Measurements from ENCODE around the gene HDGFL3.

HDGFL3 gene

GRCh38 chr15:83111149-83111548 lies 96.5 kb downstream of the HDGFL3 start:
- no peak overlapping the region for H3K4me3 Mint-ChIP-seq
- peaks cover 9% of the 10 kb centered on the region for H3K4me1 Mint-ChIP-seq
- no peak overlapping the region for H3K27ac Mint-ChIP-seq
- H3K27me3 Mint-ChIP-seq, result peaks cover 25% of the 10 kb centered on the region
- H3K9me3 Mint-ChIP-seq, result peaks cover 3% of the 10 kb centered on the region
- H3K36me3 Mint-ChIP-seq, result peaks cover 3% of the 10 kb centered on the region
- no peak for ATAC-seq (ENCODE audit: low read depth)
- no peak for DNase-seq (ENCODE audit: low spot score in 2 of 2)

GRCh38 chr15:83110381-83110780 lies 97.2 kb downstream of the HDGFL3 start:
- DNase-seq (ENCODE audit: low spot score in 2 of 2), result no peak
- Mint-ChIP-seq H3K27me3 (peaks cover 27% of the 10 kb centered on the region), H3K27ac (no peak overlapping the region), H3K4me3 (no peak overlapping the region), H3K4me1 (peaks cover 9% of the 10 kb centered on the region), H3K9me3 (peaks cover 3% of the 10 kb centered on the region), H3K36me3 (peaks cover 3% of the 10 kb centered on the region)
- ATAC-seq (ENCODE audit: low read depth), result no peak

GRCh38 chr15:83109532-83109931 lies 98.1 kb downstream of the HDGFL3 start:
- Mint-ChIP-seq H3K27ac (no peak overlapping the region), H3K4me3 (no peak overlapping the region), H3K36me3 (peaks cover 3% of the 10 kb centered on the region), H3K27me3 (peaks cover 28% of the 10 kb centered on the region), H3K9me3 (peaks cover 3% of the 10 kb centered on the region), H3K4me1 (peaks cover 9% of the 10 kb centered on the region)
- no peak for DNase-seq (ENCODE audit: low spot score in 2 of 2)
- no peak for ATAC-seq (ENCODE audit: low read depth)

GRCh38 chr15:83108266-83109219 lies 99.1 kb downstream of the HDGFL3 start:
- no peak overlapping the region for H3K27ac Mint-ChIP-seq
- H3K4me1 Mint-ChIP-seq, result peaks cover 9% of the 10 kb centered on the region
- peak overlapping the region; percentile 66 for H3K4me3 Mint-ChIP-seq
- peaks cover 3% of the 10 kb centered on the region for H3K36me3 Mint-ChIP-seq
- peaks cover 3% of the 10 kb centered on the region for H3K9me3 Mint-ChIP-seq
- ATAC-seq (ENCODE audit: low read depth) (peak; percentile 84), DNase-seq (ENCODE audit: low spot score in 2 of 2) (peak; percentile 9 to 22)
- peaks cover 34% of the 10 kb centered on the region for H3K27me3 Mint-ChIP-seq

- no peak overlapping the region for H3K27ac Mint-ChIP-seq
- H3K27me3 Mint-ChIP-seq, result peaks cover 34% of the 10 kb centered on the region
- peaks cover 3% of the 10 kb centered on the region for H3K36me3 Mint-ChIP-seq
- peaks cover 9% of the 10 kb centered on the region for H3K4me1 Mint-ChIP-seq
- DNase-seq (ENCODE audit: low spot score in 2 of 2), result peak in 1 of 2 donors; percentile 11
- ATAC-seq (ENCODE audit: low read depth), result no peak
- H3K4me3 Mint-ChIP-seq, result peak overlapping the region; percentile 66
- H3K9me3 Mint-ChIP-seq, result peaks cover 3% of the 10 kb centered on the region
Measured at GRCh38 chr15:83107841-83108181, 99.8 kb downstream of the HDGFL3 start.

GRCh38 chr15:83106994-83107840 lies 100.4 kb downstream of the HDGFL3 start, which contains the start of gene TM6SF1:
Gene TM6SF1 (plus strand): TSS chr15:83107645. CDS start chr15:83107681, 36 bp downstream.
- peaks cover 35% of the 10 kb centered on the region for H3K27me3 Mint-ChIP-seq
- ATAC-seq (ENCODE audit: low read depth), result peak; percentile 46
- peak within 1 kb of the TSS; percentile 66 for H3K4me3 Mint-ChIP-seq
- peaks cover 3% of the 10 kb centered on the region for H3K36me3 Mint-ChIP-seq
- peak in 1 of 2 donors; percentile 19 for DNase-seq (ENCODE audit: low spot score in 2 of 2)
- peaks cover 9% of the 10 kb centered on the region for H3K4me1 Mint-ChIP-seq
- H3K9me3 Mint-ChIP-seq, result peaks cover 3% of the 10 kb centered on the region
- no peak within 1 kb of the TSS for H3K27ac Mint-ChIP-seq

- Mint-ChIP-seq H3K9me3 (no peaks in the 10 kb centered on the region), H3K27ac (no peak overlapping the region), H3K36me3 (no peaks in the 10 kb centered on the region), H3K4me3 (peak overlapping the region; percentile 21), H3K4me1 (peaks cover 9% of the 10 kb centered on the region), H3K27me3 (peaks cover 32% of the 10 kb centered on the region)
- ATAC-seq (ENCODE audit: low read depth) (no peak), DNase-seq (ENCODE audit: low spot score in 2 of 2) (no peak)
Measured at GRCh38 chr15:83105440-83105839, 102.2 kb downstream of the HDGFL3 start.

GRCh38 chr15:83104141-83104540 lies 103.5 kb downstream of the HDGFL3 start:
- peaks cover 24% of the 10 kb centered on the region for H3K27me3 Mint-ChIP-seq

GRCh38 chr15:83102346-83102745 lies 105.3 kb downstream of the HDGFL3 start:
- Mint-ChIP-seq H3K4me1 (no peaks in the 10 kb centered on the region), H3K9me3 (peaks cover 2% of the 10 kb centered on the region), H3K4me3 (no peak overlapping the region), H3K27ac (no peak overlapping the region), H3K27me3 (peaks cover 18% of the 10 kb centered on the region), H3K36me3 (no peaks in the 10 kb centered on the region)
- DNase-seq (ENCODE audit: low spot score in 2 of 2) (no peak), ATAC-seq (ENCODE audit: low read depth) (no peak)

More at GRCh38 chr15:83104141-83104540, 103.5 kb downstream of the HDGFL3 start:
- H3K9me3 Mint-ChIP-seq, result peaks cover 2% of the 10 kb centered on the region
- H3K4me3 Mint-ChIP-seq, result no peak overlapping the region
- no peak overlapping the region for H3K27ac Mint-ChIP-seq
- ATAC-seq (ENCODE audit: low read depth) (no peak), DNase-seq (ENCODE audit: low spot score in 2 of 2) (no peak)
- H3K4me1 Mint-ChIP-seq, result peaks cover 8% of the 10 kb centered on the region
- no peaks in the 10 kb centered on the region for H3K36me3 Mint-ChIP-seq

GRCh38 chr15:83100097-83100646 lies 107.5 kb downstream of the HDGFL3 start:
- Mint-ChIP-seq H3K36me3 (no peaks in the 10 kb centered on the region), H3K9me3 (peaks cover 6% of the 10 kb centered on the region), H3K4me1 (no peaks in the 10 kb centered on the region), H3K4me3 (no peak overlapping the region), H3K27ac (no peak overlapping the region), H3K27me3 (peaks cover 13% of the 10 kb centered on the region)
- DNase-seq (ENCODE audit: low spot score in 2 of 2) (no peak), ATAC-seq (ENCODE audit: low read depth) (no peak)

GRCh38 chr15:83099290-83099689 lies 108.3 kb downstream of the HDGFL3 start:
- DNase-seq (ENCODE audit: low spot score in 2 of 2), result no peak
- Mint-ChIP-seq H3K27me3 (peaks cover 12% of the 10 kb centered on the region), H3K4me3 (no peak overlapping the region), H3K36me3 (no peaks in the 10 kb centered on the region), H3K27ac (no peak overlapping the region), H3K4me1 (no peaks in the 10 kb centered on the region), H3K9me3 (peaks cover 6% of the 10 kb centered on the region)
- ATAC-seq (ENCODE audit: low read depth), result no peak

- no peaks in the 10 kb centered on the region for H3K4me1 Mint-ChIP-seq
- DNase-seq (ENCODE audit: low spot score in 2 of 2), result no peak
- H3K9me3 Mint-ChIP-seq, result peaks cover 6% of the 10 kb centered on the region
- H3K27ac Mint-ChIP-seq, result no peak overlapping the region
- H3K4me3 Mint-ChIP-seq, result no peak overlapping the region
- H3K36me3 Mint-ChIP-seq, result no peaks in the 10 kb centered on the region
- peaks cover 8% of the 10 kb centered on the region for H3K27me3 Mint-ChIP-seq
- ATAC-seq (ENCODE audit: low read depth), result no peak
Measured at GRCh38 chr15:83098079-83098478, 109.5 kb downstream of the HDGFL3 start.

- peaks cover 6% of the 10 kb centered on the region for H3K9me3 Mint-ChIP-seq
- DNase-seq (ENCODE audit: low spot score in 2 of 2) (no peak), ATAC-seq (ENCODE audit: low read depth) (no peak)
- peak overlapping the region; percentile 14 for H3K27ac Mint-ChIP-seq
- H3K4me1 Mint-ChIP-seq, result peaks cover 6% of the 10 kb centered on the region
- peaks cover 2% of the 10 kb centered on the region for H3K27me3 Mint-ChIP-seq
- no peak overlapping the region for H3K4me3 Mint-ChIP-seq
- no peaks in the 10 kb centered on the region for H3K36me3 Mint-ChIP-seq
Measured at GRCh38 chr15:83094583-83094982, 113.0 kb downstream of the HDGFL3 start.

Data from memory B cell (primary cell).